NCI-H146 treated with DMSO at 0.1 percent for 48 hours (cell line): Measurements from ENCODE around the gene PDE4D.
A peak's percentile ranks its signal among the peaks of the same experiment; 100 is the strongest.

Experiments
- DNase-seq: peaks from one replicate; lab custom pipeline; 2025; ENCODE audit not compliant: unreplicated experiment; lab: John Stamatoyannopoulos, UW

PDE4D gene

DNA sequence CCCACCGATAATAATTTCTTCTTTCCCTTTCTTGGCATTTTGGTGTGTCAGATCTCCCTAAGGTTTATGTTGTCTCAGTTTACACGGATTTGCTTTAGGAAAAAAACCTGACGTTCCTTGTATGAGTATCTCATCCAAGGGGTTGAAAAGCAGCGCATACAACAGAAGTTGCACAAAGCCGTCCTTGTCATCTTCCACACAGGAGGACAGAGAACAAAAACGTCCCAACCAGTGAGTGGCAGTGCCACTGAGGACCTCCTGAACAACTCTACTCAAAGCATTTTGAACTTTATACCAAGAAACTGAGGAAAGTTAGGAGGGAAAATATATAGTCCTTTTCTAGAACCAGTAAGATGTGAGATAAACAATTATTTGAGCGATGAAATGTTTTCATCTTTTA lies 547.0 kb downstream of the PDE4D start:
- DNase-seq: no peak

DNA sequence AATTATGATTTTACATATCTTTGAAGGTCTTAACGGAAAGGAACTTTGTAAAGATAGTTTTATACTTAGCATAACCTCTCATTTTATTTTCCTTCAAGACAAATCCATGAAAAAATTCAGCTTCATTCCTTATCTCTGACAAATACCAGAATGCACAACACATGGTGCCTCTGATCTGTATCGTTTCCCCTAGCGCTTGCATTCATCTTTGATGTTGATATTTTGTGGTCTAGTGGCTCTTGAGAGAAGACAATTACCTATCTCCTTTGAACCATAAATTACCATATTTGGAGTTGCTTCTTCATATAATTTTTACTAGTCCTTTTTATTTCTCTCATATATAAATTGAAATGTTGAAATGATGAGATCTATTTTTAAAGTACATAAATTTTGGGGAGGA lies 551.3 kb downstream of the PDE4D start:
- no peak for DNase-seq

DNA sequence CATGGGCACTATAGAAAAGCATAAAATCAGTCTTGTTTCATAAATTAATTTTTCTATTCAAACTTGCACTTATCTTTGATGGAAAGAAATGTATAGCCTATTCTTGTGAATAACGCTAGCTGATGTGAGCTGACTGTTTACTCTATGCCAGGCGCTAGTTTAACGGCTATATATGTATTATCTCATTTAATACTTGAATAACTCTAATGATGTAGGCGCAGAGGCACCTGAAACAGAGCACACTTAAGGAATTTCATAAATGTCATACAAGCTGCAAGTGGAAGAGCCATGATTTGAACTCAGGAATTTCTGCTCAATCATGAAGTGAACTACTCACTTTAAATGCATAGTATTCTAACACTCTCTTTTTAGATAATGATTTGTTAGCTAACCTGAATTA lies 551.8 kb downstream of the PDE4D start:
- DNase-seq: no peak

DNA sequence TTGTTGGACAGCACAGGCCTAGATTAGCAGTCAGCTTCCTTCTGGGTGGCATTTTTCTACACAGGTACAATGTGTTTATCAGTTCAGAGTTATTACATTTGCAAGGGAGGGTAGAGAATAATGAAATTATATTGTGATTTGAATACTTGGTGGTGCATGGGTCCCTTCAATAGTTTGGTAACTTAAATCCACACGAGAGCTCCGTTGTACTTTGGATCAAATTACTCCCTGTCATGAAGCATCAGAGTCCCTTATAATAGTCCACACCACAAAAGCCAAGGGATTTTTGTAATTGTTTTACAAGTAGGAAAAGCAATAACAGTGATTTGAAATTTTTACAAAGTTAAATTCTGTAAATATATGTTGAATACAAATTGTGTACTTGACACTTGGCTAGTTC lies 552.4 kb downstream of the PDE4D start:
- DNase-seq: no peak

DNA sequence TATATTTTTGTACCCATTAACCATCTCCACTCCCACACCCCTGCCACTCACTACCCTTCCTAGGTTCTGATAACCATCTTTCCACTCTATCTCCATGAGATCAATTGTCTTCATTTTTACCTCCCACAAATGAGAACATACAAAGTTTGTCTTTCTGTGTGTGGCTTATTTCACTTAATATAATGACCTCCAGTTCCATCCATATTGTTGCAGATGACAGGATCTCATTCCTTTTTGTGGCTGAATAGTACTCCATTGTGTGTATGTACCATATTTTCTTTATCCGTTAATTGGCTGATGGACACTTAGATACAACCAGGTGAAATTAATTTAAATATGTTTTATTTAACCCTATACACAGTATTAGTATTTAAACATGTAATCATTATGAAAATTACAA lies 552.9 kb downstream of the PDE4D start:
- no peak for DNase-seq

DNA sequence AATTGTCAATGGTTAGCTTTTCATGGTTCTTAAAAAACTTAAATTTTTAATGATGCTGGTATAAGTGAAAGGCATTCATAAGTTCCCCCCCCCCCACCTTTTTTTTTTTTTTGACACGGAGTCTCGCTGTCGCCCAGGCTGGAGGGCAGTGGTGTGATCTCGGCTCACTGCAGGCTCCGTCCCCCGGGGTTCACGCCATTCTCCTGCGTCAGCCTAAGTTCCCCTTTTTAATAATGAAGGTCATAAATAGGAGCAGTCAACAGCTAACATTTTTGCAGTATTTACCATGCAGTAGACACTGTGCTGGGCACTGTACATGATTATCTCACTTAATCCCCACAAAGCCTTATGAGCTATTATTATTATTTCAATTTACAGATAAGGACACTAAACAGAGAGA lies 556.3 kb downstream of the PDE4D start:
- no peak for DNase-seq

DNA sequence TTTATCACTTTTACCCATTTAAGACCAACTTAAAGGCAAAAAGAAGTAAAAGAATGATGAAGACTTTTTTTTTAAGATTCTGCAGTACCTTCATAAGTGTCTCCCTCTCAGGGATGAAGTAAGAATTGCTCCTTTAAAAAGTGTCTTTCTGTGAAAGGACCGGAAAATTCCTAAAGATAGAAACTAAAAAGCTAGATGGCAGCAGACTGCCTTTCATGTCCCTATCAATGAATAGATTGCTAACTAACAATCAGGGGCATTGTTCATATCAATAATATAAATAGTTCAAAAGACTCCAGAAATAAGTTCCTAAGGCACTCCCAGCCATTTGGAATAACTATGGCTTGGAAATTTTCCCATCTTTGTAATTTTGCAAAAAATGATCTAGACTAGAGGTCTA lies 558.0 kb downstream of the PDE4D start:
- no peak for DNase-seq

DNA sequence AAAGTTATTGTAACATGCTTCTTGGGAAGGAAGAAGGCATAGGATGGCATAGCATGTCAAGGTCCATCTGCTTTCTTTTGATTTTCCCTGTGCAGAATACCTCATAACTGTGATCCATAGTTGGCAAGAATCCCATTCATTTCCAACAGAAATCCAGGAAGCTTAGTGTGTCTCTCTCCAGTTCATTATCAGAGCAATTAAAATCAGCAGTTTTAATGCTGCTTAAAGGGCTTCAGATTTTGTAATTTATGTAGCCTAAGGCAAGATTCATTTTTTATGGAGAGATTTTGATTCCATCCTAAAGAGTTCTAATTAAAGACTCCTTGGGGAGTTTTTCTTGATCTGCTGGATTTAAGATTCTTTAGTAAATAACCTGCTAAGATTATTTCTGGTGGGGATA lies 560.1 kb downstream of the PDE4D start:
- DNase-seq: no peak

DNA sequence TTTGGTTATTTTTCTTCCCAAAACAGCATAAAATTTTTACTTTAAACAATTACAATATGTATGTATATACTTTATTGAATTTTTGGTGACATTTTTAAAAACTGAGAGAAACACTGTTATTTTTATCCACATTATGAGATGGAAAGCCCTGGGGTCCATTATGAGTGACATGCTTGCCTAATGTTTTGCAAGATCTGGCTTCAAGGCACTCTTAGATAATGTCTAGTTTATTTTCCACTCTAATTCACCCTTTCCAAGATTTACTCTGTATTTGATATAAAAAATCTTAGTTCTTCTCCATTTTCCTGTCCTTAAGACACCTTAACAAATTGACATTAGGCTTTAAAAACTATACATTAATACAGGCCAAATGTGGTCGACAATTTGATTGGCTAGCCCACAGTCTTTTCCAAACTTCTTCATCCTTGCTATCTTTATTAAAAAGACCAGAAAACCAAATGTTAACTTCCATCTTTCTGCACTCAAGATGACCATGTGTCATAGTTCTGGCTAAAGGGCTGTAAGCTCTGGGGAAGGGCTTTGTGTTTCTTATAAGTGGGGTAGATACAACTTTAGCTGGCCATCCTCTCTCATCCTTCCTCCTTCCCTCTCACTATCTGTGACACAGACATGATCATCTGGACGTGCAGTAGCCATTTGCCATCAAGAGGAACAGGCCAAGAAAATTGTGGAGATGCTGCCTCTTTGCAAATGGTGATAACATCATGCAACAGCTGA lies 561.1 kb downstream of the PDE4D start:
- DNase-seq: no peak

DNA sequence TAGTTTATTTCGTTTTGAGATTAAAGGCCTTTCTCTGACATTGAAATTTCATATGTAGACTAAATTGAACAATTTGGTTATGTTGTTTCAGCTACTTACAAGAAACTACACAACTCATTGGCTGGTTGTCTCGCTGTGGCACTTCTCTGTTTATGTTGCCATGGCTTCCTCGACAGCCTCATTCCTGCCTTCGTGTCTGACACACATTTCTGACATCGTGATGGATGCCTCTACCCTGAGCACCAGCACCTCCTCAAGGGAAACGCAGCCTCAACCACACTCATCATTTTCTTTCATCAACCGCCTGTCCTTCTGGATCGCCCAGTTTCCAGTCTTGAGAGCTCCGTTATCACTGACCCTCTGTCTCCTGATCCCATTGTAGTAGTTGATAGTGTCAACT lies 562.8 kb downstream of the PDE4D start:
- no peak for DNase-seq

DNA sequence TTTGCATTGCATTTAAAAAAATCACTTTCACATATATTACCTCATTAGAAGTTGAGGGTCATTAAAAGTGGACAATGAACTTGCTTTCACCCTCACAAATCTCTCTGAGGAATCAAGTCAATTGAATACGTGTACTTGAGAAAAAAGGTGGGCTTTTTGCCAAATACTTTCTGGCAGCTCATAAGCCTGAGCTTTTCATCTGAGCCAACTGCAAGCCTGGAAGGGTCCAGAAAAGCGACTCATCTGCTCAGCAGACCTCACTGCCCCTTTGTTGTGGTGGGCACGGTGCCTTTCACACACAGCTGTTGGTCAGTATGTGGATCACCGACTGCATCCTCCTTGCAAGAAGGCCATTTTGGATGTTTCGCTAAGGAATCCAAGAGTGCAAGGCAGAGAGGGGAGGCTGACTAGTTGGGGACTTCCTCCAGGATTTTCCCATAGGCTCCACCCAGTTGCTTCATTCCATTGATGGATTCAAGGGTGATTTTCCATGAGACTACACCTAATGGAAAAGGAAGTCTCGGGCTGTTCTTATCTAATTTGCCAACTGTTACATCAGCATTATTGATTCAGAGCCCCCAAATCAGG lies 564.7 kb downstream of the PDE4D start:
- no peak for DNase-seq

DNA sequence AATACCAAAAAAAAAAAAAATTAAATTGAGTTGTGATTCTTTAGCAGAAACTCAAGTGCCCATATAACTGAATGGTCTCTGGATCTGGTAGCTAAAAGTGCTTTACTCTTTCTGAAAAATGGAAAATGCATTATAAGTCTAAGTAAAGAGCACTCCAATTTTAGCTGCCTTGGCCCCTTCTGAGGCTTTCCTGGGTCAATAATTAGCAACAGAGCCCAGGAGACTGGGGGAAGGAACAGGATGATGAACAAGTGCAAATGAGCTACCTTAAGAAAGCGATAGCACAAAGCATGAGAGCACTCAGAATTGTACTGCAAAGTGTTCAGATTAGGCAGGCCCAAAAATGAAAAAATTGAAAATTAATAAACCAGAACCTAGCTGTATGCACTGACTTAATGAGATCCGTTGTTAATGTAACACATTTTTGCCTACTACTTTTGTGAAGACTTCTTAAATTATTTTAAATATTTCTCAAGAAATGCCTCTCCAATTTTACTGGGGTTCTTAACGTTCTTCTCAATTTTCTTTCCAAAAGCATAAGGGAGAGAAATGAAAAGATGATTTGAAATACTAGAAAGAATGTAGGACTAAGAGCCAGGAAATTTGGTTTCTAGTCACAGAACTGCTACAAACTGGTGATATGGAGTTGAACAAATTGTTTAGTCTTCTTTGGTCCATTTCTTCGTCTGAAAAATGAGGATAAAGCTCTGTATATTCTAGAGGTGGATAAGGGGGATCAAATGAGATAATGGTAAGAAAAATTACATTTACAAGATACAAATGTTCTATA lies 566.1 kb downstream of the PDE4D start:
- no peak for DNase-seq

DNA sequence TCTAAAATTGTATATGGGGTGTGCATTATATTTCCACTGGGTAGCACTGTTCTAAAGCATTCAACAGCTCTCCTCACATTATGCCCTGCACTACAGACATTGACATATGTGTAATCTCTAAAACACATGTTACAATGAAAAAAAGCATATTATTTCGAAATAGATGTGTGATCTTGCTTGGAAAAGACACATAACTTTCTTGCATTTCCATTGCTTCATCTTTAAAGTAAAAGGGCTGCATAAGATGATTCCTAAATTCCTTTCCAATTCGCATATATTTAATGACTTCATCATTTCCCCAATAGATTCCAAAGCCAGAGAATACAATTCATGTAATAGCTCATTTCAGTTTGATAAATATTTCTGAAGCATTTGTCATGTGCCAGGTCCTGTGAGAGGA lies 566.9 kb downstream of the PDE4D start:
- DNase-seq: no peak

DNA sequence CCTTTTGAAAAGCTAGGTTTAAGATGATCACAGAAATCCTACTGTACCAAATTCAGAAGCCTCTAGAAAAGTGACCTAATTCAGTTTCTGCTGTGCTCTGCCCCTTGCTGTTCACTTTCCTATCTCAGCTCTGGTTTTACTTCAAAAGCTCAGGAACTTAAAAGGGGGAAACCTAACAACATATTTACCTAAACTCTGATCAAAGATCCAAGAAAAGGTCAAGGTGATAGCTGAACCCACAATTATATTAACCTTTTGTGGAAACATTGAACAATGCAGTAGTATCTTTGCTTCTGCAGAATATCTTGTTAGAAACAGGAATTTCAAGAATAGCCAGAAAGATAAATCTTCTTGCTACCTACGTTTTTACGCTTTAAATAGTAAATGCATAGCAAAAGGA lies 568.5 kb downstream of the PDE4D start:
- DNase-seq: no peak

DNA sequence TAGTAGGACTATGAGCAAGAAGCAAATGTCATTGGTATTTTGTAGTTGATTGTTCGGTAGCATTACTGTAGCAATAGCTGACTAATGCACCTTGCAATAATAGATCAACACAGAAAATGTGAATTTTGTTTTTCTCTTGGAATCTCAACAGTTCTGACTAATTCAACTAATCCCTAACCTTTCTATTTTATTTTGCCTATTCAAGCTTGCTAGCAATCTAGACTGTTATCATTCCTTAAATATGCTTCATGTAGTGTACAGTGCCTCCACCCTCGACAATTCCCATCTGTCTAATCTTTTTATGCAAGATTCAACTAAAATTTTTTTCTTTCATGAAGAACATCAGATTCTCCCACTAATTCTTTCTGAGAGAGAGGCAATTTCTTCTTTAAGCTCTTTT lies 570.6 kb downstream of the PDE4D start:
- DNase-seq: no peak

DNA sequence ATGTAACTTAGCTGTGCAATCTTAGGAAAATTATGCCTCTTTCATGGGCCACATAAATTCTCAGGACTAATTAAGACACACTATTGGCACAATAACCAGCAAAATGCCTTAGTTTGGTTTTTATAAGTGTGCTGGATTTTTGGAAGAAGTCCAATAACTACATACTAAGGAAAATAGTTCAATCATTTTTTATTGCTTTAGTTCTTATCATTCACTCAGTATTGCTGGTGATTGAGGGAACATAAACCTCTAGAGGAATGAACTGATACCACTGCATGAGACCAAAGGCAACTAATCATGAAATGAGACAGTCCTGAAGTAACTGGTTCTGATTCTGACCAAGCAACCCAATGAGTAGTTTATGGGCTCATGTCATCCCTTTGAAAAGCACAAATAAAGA lies 571.5 kb downstream of the PDE4D start:
- no peak for DNase-seq

DNA sequence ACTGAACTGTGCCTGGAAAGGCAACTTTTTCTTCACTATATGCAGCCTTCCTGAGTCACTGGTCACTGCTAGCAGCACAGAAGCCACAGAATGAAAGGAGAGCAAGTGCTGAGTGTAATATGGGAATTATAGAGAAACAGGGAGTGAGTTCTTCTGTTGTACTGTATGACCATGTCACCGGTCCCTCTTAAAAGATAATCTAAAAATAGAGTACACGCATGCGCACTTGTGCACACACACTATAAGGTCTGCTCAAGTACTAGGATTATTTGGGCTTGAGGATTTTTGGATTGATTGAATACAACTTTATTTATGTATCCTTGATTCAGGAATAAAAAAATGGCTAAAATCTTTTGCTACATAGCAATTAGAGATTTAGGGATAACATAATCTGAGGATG lies 571.9 kb downstream of the PDE4D start:
- DNase-seq: no peak

DNA sequence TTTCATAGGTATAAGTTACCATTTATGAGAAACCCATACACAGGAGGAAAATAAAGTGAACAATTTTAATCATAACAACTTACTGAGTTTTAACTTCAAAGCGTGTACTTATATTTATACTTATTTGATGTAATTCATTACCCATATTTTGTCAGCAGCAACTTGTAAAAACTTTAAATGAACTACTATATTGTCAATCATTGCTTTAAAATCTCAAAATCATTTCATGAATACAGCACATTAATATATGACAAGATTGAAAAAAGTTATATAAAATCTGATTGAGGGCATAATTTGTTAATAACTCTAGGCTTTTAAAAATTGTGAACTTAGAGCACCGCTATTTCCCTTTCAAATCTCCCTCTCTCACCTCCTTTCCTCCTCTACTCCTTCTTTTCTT lies 573.1 kb downstream of the PDE4D start:
- no peak for DNase-seq

DNA sequence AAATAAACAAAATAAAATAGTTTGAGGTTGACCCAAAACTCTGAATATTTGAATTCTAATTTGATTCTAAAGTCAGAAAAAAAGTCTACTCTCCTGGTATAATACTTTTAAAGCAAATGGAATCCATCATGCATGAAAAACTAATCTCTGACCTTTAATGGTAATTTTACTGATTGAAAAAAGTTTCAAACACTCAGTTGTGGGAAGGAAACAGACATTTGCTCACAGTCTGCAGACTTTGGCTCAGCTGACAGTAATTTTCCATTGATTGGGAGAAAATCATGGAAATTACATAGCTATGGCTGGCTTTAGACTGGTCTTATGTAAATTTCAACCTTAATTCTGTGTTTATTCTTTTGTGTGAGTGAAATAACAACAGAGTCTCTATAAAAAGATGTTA lies 574.3 kb downstream of the PDE4D start:
- no peak for DNase-seq

DNA sequence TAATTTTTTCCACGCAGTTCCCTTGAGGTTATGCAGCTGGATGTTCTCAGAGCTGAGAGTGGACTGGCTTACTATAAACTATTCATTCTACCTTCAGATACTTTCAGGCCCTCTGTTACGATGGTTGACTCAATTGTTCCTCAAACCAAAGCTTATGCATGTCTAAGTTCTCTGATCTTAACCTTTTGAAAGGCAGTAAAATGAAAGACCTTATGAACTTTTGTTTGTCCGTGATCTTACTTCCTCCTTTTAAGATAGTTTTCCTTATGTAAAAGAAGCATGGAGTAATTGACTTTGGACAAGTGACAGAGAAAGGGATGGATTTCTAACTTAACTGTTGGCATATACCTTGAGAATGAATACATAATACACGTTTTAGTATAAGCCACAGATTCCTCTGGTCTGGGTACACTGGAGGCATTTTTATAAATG lies 575.7 kb downstream of the PDE4D start:
- DNase-seq: no peak

DNA sequence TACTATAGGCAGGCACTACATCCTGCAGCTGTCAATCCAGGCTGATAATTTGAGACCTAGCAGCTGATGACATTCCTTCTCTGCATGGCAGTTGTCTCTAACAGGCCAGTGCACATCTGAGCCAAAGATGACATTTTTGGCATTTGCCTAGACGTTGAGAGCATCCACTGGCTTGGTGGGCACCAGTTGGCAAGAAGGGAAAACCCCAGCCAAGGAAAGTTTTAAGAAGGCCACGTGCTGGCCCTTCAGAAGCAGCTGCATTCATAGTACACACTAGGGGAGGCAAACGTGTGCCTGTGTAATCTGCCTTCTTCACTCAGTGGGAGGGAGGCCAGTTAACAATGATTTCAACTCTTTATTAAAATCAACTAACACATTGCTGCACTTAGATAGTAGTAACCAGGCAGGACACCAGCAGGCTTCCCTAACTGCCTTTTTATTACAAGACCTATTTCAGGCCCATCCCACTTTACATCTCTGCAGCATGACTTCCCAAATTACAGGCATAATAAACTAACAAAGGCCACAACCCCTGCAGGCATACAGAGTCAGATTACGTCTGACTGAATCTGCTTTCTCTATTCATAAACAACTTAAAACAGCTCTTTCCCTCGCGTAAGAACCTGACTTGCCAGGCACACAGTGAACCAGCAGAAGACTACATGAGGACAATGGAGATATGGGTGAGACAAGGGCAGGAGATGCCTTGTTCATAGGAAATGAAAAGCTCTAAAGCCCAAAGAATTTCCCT lies 576.3 kb downstream of the PDE4D start:
- peak; percentile 75 for DNase-seq

DNA sequence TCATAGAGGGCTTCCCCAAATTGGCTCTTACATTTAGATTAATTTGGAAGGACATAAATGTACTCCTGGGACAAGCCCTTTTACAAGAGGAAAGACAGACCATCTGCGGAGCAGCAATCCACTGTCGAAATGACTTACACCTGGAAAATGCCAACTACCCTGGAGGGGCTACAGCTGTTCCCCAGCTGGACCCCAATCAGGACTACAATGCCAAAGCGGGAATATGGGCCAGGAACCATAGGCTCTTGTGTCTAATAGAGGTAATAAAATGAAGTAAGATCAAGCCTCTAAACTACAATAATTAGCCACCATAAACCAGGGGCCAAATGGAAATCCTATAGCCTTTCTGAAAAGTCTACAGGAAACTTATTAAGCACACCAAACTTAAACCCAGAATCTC lies 581.3 kb downstream of the PDE4D start:
- DNase-seq: no peak
